ENCODE results near the gene ZNF511. TPM values are rescaled to one million over a fixed set of nuclear protein-coding genes. Genes with fewer than 3 reads are reported as not detected.

Gene ZNF511
- total and polyA plus RNA-seq, 4 donors = 13.7 to 31.8 (median 24.2) TPM

GRCh38 chr10:133324198-133324792, 15.6 kb downstream of the ZNF511 start:
- DNase-seq (ENCODE audit: low spot score) = peak; percentile 68
- Histone ChIP-seq H3K4me3 (ENCODE audit: low read depth in 1 of 3, low read length in 3 of 3) (peak overlapping the region in 2 of 3 donors; percentile 45 to 52), H3K9me3 (ENCODE audit: control insufficient read depth in 4 of 4, low read length in 3 of 4) (no peaks in the 10 kb centered on the region), H3K4me1 (ENCODE audit: control insufficient read depth in 4 of 4, insufficient read depth in 4 of 4, low read length in 3 of 4) (peaks cover 2 to 16% (median 7%) of the 10 kb centered on the region in 4 donors), H3K36me3 (ENCODE audit: control insufficient read depth in 4 of 4, insufficient read depth in 3 of 4, low read depth in 1 of 4, low read length in 3 of 4) (no peaks in the 10 kb centered on the region), H3K27ac (ENCODE audit: low read depth in 1 of 2, low read length in 2 of 2) (no peak overlapping the region), H3K9ac (ENCODE audit: low read depth in 1 of 2, low read length in 2 of 2) (no peak overlapping the region), H3K27me3 (ENCODE audit: control insufficient read depth in 4 of 4, insufficient read depth in 4 of 4, low read length in 3 of 4) (peaks cover 0 to 17% (median 8%) of the 10 kb centered on the region in 4 donors)
- WGBS = 6% methylated on average over 13 of the region's 13 CpGs
- no peak for TF ChIP-seq REST (IDR thresholded peaks at IDR 0.05)
- TF ChIP-seq CTCF (IDR thresholded peaks at IDR 0.05; ENCODE audit: low read depth, low read length, missing input control) = no peak
- peak; percentile 20 to 64 for TF ChIP-seq RXRA (IDR thresholded peaks at IDR 0.05)
- TF ChIP-seq TAF1 (conservative IDR thresholded peaks at IDR 0.05) = no peak

- Histone ChIP-seq H3K9ac (ENCODE audit: low read depth in 1 of 2, low read length in 2 of 2) (no peak overlapping the region), H3K36me3 (ENCODE audit: control insufficient read depth in 4 of 4, insufficient read depth in 3 of 4, low read depth in 1 of 4, low read length in 3 of 4) (no peaks in the 10 kb centered on the region), H3K9me3 (ENCODE audit: control insufficient read depth in 4 of 4, low read length in 3 of 4) (no peaks in the 10 kb centered on the region), H3K4me1 (ENCODE audit: control insufficient read depth in 4 of 4, insufficient read depth in 4 of 4, low read length in 3 of 4) (peaks cover 2 to 20% (median 7%) of the 10 kb centered on the region in 4 donors), H3K27me3 (ENCODE audit: control insufficient read depth in 4 of 4, insufficient read depth in 4 of 4, low read length in 3 of 4) (peaks cover 0 to 17% (median 8%) of the 10 kb centered on the region in 4 donors), H3K4me3 (ENCODE audit: low read depth in 1 of 3, low read length in 3 of 3) (peak overlapping the region in 1 of 3 donors; percentile 46), H3K27ac (ENCODE audit: low read depth in 1 of 2, low read length in 2 of 2) (no peak overlapping the region)
- WGBS = 29% methylated on average over 20 of the region's 20 CpGs
- no peak for DNase-seq (ENCODE audit: low spot score)
- TF ChIP-seq RXRA (IDR thresholded peaks at IDR 0.05) (no peak), CTCF (IDR thresholded peaks at IDR 0.05; ENCODE audit: low read depth, low read length, missing input control) (no peak), GABPA (IDR thresholded peaks at IDR 0.05 in 1 of 2, conservative IDR thresholded peaks at IDR 0.05 in 1 of 2) (no peak), ZBTB33 (IDR thresholded peaks at IDR 0.05) (no peak), MAX (IDR thresholded peaks at IDR 0.05) (no peak), REST (IDR thresholded peaks at IDR 0.05) (no peak), JUND (IDR thresholded peaks at IDR 0.05) (no peak), NR2F2 (IDR thresholded peaks at IDR 0.05) (no peak), FOXA2 (IDR thresholded peaks at IDR 0.05) (no peak), EGR1 (IDR thresholded peaks at IDR 0.05; ENCODE audit: low read depth in 2 of 2) (no peak), ATF3 (IDR thresholded peaks at IDR 0.05) (no peak), FOXA1 (IDR thresholded peaks at IDR 0.05) (no peak), TAF1 (conservative IDR thresholded peaks at IDR 0.05) (no peak), HNF4G (IDR thresholded peaks at IDR 0.05) (no peak), RAD21 (IDR thresholded peaks at IDR 0.05) (no peak), HNF4A (conservative IDR thresholded peaks at IDR 0.05) (no peak), SP1 (IDR thresholded peaks at IDR 0.05) (no peak), YY1 (IDR thresholded peaks at IDR 0.05) (no peak)
These were observed 16.1 kb downstream of the ZNF511 start for GRCh38 chr10:133324857-133325260.
